ENCODE data around the gene NCOA7. TPM values are rescaled to one million over a fixed set of nuclear protein-coding genes. Genes with fewer than 3 reads are reported as not detected.

Gene NCOA7
- total and polyA plus RNA-seq, 9 of the 15 experiments (the other 6 are each of a cell fraction or from before 2014, with no cell fraction given): 5.8 to 14.6 (median 9.3) TPM

DNA sequence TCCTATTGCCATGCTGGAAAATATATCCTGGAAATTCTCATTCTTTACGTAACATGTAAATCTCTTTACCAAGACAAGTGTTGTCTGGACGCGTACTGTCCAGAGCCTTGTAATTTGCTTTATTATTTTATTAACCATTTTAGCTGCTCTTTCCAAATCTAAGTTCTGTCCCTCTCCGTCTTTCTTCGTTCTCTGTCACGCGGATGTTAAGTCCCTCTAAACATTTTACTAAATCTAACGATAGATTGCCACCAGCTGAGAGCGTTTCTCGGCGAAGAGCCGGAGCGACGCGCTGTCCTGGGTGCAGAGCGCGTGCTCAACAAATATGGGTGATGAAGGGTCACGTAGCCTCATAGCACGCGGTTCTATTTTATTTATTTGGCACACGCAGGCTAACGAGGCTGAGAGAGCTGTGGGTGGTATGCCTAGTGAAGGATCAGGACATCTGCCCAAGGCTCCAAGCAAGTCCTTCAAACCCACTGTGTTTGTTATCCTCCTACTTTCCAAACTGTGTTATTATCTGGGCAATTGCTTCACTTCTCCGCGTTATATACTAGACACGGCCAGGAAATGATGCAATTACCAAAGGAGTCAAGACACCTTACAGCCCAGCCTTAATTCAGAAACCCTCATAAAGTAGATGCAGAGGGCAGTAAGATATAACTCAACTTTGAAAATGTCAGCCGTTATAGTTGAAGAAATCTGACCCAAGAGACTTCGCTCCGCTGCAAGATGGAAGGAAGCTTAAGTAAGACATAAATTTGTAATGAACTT is 10.0 kb upstream of the NCOA7 start (continued):
- TF ChIP-seq ZNF140 (CRISPR knock-in tag; IDR thresholded peaks at IDR 0.05): no peak
- TF ChIP-seq, protein P1, sequence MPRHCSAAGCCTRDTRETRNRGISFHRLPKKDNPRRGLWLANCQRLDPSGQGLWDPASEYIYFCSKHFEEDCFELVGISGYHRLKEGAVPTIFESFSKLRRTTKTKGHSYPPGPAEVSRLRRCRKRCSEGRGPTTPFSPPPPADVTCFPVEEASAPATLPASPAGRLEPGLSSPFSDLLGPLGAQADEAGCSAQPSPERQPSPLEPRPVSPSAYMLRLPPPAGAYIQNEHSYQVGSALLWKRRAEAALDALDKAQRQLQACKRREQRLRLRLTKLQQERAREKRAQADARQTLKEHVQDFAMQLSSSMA (CRISPR knock-in tag; IDR thresholded peaks at IDR 0.05): no peak
- TF ChIP-seq ZNF124 (CRISPR knock-in tag; IDR thresholded peaks at IDR 0.05): no peak
- TF ChIP-seq SIX5 (IDR thresholded peaks at IDR 0.05; ENCODE audit: borderline replicate concordance in 1 of 2, insufficient read depth in 1 of 2, low read depth in 1 of 2, low read length in 2 of 2): no peak
- 0 out of 2 replicates have a peak, but pooled peaks have one; percentile 17 for TF ChIP-seq GTF2F1 (IDR thresholded peaks at IDR 0.05; ENCODE audit: low read depth, low read length)
- TF ChIP-seq MEF2A (IDR thresholded peaks at IDR 0.05; ENCODE audit: control insufficient read depth, low read depth, low read length): no peak
- no peak for TF ChIP-seq FIP1L1 (IDR thresholded peaks at IDR 0.05; ENCODE audit: low read depth, low read length, poor library complexity, severe bottlenecking)
- no peak for TF ChIP-seq NCOA4 (IDR thresholded peaks at IDR 0.05; ENCODE audit: partially characterized antibody)
- TF ChIP-seq, protein P2, sequence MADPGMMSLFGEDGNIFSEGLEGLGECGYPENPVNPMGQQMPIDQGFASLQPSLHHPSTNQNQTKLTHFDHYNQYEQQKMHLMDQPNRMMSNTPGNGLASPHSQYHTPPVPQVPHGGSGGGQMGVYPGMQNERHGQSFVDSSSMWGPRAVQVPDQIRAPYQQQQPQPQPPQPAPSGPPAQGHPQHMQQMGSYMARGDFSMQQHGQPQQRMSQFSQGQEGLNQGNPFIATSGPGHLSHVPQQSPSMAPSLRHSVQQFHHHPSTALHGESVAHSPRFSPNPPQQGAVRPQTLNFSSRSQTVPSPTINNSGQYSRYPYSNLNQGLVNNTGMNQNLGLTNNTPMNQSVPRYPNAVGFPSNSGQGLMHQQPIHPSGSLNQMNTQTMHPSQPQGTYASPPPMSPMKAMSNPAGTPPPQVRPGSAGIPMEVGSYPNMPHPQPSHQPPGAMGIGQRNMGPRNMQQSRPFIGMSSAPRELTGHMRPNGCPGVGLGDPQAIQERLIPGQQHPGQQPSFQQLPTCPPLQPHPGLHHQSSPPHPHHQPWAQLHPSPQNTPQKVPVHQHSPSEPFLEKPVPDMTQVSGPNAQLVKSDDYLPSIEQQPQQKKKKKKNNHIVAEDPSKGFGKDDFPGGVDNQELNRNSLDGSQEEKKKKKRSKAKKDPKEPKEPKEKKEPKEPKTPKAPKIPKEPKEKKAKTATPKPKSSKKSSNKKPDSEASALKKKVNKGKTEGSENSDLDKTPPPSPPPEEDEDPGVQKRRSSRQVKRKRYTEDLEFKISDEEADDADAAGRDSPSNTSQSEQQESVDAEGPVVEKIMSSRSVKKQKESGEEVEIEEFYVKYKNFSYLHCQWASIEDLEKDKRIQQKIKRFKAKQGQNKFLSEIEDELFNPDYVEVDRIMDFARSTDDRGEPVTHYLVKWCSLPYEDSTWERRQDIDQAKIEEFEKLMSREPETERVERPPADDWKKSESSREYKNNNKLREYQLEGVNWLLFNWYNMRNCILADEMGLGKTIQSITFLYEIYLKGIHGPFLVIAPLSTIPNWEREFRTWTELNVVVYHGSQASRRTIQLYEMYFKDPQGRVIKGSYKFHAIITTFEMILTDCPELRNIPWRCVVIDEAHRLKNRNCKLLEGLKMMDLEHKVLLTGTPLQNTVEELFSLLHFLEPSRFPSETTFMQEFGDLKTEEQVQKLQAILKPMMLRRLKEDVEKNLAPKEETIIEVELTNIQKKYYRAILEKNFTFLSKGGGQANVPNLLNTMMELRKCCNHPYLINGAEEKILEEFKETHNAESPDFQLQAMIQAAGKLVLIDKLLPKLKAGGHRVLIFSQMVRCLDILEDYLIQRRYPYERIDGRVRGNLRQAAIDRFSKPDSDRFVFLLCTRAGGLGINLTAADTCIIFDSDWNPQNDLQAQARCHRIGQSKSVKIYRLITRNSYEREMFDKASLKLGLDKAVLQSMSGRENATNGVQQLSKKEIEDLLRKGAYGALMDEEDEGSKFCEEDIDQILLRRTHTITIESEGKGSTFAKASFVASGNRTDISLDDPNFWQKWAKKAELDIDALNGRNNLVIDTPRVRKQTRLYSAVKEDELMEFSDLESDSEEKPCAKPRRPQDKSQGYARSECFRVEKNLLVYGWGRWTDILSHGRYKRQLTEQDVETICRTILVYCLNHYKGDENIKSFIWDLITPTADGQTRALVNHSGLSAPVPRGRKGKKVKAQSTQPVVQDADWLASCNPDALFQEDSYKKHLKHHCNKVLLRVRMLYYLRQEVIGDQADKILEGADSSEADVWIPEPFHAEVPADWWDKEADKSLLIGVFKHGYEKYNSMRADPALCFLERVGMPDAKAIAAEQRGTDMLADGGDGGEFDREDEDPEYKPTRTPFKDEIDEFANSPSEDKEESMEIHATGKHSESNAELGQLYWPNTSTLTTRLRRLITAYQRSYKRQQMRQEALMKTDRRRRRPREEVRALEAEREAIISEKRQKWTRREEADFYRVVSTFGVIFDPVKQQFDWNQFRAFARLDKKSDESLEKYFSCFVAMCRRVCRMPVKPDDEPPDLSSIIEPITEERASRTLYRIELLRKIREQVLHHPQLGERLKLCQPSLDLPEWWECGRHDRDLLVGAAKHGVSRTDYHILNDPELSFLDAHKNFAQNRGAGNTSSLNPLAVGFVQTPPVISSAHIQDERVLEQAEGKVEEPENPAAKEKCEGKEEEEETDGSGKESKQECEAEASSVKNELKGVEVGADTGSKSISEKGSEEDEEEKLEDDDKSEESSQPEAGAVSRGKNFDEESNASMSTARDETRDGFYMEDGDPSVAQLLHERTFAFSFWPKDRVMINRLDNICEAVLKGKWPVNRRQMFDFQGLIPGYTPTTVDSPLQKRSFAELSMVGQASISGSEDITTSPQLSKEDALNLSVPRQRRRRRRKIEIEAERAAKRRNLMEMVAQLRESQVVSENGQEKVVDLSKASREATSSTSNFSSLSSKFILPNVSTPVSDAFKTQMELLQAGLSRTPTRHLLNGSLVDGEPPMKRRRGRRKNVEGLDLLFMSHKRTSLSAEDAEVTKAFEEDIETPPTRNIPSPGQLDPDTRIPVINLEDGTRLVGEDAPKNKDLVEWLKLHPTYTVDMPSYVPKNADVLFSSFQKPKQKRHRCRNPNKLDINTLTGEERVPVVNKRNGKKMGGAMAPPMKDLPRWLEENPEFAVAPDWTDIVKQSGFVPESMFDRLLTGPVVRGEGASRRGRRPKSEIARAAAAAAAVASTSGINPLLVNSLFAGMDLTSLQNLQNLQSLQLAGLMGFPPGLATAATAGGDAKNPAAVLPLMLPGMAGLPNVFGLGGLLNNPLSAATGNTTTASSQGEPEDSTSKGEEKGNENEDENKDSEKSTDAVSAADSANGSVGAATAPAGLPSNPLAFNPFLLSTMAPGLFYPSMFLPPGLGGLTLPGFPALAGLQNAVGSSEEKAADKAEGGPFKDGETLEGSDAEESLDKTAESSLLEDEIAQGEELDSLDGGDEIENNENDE (IDR thresholded peaks at IDR 0.05; ENCODE audit: low read depth, low read length): no peak
